ENCODE results near the gene RAMP1.

Gene RAMP1

DNA sequence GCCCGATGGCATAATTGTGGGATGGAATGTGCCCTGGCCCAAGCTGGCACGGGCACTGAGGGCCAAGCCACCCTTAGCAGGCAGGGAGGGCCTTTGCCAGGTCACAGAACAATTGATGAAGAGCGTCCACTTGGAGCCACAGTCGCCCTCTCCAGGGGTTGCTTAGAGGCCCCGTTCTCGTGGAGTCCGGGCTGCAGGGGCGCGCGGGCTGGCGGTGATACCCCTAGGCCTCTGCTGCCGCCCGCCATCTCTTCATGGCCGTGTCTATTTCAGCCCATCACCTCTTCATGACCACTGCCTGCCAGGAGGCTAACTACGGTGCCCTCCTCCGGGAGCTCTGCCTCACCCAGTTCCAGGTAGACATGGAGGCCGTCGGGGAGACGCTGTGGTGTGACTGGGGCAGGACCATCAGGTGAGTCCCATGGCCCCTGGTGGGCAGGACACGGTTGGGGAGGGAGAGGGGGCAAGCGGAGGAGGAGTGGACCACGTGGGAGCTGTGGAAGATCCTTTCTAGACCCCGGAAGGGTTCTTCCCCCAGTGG is 17.6 kb downstream of the RAMP1 start:
- DNase-seq (ENCODE audit: low spot score), result no peak

DNA sequence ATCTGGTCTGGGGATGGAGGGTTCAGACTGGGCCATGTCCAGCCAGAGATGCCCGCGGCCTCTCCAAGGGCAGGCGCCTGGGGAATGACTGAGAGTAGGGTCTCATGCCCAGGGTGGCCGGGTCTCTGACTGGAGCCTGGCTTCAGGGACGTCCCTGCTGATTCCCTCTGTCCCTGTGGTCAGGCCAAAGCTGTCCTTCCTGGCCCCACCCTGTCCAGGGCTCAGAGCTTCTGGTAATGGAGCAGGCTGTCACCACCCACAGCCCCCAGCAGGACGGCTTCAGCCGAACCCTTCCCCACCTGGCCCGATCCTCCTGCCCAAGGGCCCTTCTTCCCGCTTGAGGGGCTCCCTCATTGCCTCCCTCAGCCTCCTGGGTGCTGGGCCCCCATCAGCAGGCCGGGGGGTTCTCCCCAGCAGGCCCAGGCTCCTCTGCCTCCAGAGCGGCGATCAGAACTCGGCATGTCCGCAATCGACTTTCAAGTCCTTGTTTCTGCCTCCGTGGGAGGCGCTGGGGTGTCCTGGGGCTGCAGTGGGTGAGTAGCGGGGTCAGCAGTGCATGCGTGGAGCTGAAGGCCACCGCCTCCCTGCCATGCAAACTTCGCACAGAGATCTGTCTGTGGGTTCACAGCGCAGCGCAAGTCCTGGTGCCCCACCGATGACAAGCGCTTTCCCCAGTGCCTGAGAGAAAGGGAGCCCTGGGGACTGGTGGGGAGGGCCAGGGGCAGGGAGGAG is 18.3 kb downstream of the RAMP1 start:
- no peak for DNase-seq (ENCODE audit: low spot score)

DNA sequence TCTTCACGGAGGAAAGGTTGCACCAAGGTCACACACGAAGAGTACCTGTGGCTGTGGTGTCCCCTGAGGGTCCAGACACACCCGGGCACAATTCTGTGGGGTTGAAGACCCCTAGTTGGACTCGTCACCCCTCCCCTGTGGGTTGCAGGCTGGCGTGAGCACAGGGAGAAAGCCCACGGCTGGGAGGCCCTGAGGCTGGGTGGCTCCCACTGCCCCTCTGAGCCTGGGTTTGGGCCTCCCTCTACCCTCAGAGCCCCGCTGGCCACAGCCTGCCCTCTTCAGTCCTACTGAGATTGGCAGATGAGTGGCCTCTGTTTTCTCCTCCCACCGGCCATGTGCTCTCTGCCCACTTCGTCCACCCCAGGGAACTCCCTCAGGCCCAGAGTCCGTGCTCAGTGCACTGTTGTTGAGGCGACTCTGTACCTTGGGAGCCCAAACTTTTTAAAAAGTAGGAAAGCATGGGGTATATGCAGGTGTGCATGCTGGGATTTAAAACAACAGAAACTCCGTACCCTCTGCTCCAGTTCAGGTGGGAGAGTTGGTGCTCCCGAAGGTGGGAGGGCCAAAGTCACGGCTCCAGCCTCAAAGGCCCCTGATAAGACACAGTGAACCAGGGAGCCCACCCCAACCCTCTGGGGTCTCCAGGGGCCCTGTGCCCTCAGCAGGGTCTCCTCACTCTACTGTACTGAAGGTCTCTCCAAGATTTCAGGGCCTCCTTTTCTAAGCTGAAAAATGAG is 19.1 kb downstream of the RAMP1 start:
- no peak for DNase-seq (ENCODE audit: low spot score)

DNA sequence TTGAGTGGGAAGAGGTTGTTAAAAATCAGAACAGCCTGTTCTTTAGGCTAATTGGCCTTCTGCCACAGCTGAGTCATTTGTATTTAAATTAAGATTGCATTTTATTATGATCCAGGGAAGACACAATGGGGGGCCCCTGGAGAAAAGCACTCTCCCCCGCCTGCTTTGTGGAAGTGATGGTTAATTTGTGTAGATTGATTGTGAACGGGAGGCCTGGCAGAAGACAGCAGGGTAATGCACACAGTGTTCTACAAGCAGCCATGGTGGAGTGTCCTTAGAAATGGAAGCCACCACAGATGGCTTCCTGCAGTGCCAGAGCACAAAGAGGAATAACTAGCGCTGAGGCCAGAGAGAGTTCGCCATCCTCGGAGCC is 19.6 kb downstream of the RAMP1 start:
- DNase-seq (ENCODE audit: low spot score), result no peak

DNA sequence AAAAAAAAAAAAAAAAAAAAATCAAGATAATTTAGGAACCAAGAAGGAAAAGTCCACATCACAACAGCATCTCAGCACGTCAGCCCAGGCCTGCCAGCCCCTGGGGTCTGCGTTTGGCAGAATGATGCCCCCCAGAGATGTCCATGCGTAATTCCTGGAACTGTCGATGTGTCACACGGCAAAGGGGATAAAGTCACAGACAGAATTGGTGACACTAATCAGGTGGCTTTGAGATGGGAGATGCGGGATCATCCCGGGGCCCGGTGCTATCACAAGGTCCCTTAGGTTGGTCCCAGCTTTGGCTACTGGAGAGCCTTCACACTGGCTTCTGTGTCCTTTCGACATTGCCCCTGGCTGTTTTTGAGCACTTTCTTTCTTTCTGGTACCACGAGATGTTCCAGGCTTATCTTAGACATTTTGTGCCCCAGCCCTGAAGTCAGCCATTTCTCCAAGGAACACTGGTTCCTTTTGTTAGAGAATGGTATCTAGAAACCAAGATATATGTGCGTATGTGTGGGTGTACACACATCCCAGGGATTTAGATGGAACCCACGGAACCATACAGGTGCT is 20.7 kb downstream of the RAMP1 start:
- DNase-seq (ENCODE audit: low spot score), result no peak

DNA sequence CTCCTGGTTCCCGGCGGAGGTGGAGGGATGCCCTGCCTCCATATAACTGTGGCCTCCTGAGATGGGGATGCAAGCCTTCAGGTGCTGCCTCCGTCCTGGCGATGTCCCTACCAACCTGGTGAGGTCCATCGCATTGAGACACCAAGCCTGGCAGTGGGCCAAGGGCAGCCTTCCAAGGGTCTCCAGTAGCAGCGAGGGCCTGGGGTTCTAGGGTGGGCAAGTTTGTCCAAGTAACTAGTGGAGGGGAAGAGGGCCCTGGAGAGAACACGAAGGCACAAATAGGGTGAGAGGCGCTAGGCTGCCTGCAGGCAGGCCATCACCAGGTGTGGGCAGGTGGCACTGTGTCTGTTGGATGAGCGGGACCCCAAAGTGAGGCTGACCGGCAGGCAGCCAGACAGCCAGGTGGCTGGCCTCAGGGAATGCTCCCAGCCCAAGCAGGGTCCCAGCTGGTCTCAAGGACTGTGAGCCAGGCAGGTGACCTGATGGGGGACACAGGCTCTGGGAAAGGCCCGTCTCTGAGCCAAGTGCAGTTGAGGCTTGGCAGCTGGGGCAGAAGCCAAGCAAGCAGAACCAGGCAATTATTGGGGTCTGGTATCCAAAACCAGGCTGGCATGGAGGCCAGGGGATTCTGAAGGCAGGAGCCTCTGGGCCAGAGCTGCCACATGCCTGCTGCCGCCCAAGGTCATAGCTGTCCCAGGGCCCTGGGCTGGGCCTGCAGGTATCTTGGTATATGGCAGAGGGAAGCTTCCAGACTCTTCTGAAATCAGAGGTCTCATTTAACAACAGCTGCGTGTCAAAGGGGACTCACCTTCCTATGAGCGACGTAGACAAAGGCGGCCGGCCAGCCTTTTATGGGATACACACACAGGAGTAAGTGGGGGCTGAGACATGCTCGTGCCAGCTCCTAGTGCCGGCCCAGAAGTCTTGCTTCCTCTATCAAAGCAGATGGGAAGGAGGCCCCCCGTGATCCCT is 23.4 kb downstream of the RAMP1 start:
- DNase-seq (ENCODE audit: low spot score), result no peak

DNA sequence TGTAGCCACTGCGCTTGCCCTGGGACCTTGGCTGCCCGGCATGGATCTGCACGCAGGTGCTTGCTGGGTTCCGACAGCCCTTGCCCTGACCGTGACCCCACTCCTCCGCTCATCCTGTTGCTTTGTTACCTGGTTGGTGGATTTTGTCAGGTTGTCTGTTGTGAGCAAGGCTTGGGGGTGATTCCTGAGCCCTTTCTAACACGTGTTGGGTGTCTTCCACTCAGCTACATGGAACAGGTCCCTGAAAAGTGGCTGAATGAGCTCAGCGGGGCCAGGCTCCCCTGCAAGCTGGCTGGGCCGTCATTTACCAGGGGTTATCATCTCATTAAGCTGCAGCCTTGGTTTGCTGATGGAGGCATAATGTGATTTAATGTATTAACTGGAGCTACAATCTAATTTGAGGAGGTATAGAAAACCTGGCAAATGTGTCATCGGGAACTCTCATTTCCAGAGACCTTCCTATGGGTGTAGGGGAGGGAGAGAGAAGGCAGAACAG is 24.6 kb downstream of the RAMP1 start:
- no peak for DNase-seq (ENCODE audit: low spot score)

DNA sequence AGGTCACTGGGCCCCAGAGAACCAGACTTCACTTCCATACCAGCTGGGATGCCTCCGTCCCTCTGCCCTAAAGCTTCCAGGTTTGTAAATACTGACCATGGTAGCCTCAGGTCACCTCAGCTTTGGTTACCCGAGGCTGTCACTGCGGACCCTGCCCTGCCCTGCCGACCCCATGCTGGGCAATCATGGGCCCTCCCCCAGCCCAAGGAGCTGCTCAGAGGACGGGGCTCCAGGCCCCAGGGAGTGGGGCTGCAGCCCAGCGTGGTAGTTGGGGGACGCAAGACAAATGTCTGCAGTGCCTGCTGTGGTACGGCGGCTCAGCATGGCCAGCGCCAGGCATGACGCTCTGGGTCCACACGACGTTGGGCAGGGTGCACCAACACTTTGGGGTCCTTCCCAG is 25.3 kb downstream of the RAMP1 start:
- no peak for DNase-seq (ENCODE audit: low spot score)

DNA sequence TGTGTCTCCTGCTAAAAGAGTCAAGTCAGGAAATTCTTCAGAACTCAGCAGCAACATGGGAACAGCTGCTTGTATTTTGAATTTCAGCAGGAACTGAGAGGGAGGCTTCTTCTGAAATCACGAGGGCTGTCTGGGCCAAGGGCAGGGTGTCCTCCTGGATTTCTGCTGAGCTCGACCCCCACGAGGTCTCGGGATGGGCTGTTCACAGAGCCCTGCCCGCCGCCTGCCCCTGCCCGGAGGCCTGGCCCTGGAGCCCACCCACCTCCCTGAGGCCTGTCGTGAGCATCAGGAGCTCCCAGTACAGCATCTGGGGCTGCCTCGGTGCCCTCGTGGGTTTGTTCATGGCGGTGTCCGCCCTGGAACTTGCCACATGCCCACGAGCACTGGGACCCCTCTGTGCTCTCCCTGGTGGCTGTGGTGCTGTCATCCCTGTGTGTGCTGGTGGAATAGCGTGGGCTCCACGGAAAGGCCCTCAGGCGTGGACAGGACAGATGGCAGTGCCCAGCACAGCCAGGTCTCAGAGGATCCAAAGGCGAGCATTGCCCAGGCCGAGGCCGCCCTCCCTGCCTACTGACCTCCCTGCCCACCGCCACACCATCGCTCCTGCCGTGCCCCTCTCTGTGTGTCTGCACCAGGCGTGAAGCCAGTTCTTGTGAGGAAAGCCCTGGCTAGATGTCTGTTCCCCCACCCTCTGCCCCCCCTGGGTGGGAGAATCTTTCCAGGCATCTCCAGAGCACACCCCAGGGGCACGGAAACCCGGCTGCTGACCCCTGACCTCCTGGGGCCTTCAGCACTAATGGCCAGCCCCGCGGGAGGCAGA is 25.9 kb downstream of the RAMP1 start:
- DNase-seq (ENCODE audit: low spot score), result no peak

DNA sequence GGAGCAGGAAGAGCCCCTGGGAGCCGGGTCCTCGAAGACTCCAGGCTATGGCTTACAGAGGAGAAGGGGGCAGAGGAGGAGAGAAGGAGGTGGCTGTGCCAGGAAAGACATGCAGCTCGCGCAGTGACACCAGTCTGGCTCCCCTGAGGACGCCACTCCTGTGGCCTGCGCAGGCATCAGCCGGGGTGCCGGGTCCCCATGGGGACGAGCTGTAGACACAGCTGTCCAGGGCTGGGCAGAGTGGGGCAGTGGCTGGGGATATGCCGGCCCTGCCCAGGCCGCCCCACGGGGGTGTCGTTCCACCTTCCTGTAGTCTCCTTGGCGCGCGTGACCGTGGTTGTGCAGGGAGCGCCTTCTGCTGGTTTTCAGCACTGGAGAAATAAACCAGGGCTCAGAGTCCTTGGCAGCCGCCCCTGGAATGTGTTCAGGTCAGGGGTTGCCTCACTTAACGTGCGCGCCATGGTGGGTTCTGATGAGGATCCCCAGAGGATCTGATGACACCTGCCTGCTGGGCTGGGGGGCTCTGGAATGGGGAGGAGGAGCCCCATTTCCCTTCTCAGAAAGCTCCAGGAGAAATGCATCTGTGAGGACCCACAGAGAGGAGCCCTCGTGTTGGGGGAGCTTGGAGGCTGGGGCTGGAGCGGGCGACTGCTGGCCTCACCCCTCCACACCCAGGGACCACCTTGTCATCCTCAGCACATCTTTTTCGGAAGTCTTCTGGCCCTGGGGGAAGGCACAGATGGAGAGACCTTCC is 26.7 kb downstream of the RAMP1 start:
- DNase-seq (ENCODE audit: low spot score), result no peak

DNA sequence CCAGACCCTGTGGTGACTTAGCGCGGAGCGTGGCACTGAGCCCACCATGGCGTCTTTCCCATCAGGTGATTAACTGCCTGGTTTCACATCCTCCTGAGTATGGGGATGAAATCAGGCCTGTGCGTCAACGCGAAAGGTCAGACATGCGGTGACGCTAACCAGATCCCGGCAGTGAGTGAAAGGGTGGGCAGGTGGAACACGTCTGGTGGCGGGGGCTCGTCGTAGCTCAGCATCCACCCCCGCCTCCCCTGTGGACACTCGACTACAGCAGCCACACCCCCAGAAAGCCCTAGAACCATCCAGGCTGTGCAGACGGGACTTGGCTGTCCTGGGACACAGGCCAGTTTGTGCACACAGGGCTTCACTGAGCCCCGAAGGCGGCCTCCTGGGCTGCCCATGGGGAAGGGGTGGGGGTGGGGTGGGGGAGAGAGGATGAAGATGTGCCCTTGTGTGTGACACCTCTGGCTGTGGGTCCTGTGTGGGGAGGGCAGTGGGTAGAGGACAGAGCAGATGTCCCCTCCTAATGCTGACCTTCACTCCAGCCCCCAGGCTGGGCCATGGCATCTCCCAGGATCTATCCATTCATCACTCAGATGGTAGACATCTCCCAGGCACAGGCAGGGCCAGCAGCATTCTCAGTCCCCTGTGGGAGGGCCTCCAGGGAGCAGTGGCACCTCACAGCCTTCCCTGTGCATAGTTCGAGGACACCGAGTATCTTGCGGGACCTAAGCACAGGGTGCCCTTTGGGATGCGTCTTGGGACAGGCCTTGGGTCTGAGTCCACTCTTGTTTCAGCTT is 27.5 kb downstream of the RAMP1 start:
- DNase-seq (ENCODE audit: low spot score), result no peak

DNA sequence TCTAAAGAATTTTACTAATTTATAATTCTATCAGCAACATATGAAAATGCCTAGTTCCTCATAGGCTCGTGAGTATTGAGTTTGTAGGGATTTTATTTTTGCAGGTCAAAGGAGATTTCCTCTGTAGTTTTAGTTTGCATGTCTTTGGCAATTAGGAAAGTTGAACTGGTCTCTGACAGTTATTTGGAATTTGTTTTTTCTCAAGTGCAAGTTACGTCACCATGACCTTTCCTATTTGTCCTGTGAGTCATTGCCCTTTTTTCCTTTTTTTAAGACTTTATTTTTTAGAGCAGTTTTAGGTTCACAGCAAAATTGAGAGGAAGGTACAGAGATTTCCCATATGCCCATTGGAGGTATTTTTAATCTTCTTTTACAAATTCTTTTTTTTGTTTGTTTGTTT is 29.0 kb downstream of the RAMP1 start:
- no peak for DNase-seq (ENCODE audit: low spot score)

DNA sequence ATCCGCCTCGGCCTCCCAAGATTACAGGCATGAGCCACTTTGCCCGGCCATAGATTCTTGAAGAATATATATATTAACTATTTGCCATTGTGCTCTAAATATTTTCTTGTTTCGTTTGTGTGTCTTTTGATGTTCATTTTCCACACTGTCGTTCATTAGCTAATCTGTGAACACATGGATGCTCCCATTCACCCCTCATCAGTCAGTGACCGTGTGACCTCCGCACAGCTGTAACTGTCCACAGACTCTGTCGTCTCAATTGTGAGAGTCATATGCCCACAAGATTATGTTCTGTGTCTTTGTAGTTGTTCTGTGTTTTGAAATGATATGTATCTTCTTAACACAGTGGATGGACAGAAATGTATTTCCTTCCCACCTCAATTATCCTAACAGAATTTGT is 29.6 kb downstream of the RAMP1 start:
- no peak for DNase-seq (ENCODE audit: low spot score)

DNA sequence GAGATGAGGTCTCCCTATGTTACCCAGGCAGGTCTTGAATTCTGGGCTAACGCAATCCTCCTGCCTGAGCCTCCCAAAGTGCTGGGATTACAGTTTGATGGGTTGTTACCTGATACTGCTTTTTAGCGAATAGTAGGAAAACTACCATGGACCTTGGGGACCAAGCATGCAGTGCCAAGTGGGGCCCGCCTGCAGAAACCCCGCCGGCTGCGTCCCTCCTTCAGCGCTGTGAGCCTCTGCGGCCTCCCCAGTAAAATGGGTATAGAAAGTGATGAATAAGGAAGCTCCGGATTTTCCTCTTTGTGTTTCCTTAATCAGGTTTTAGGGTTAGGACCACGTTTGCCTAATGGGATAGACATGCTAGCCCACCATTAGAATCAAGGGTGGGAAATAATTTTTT is 30.4 kb downstream of the RAMP1 start:
- DNase-seq (ENCODE audit: low spot score), result no peak

DNA sequence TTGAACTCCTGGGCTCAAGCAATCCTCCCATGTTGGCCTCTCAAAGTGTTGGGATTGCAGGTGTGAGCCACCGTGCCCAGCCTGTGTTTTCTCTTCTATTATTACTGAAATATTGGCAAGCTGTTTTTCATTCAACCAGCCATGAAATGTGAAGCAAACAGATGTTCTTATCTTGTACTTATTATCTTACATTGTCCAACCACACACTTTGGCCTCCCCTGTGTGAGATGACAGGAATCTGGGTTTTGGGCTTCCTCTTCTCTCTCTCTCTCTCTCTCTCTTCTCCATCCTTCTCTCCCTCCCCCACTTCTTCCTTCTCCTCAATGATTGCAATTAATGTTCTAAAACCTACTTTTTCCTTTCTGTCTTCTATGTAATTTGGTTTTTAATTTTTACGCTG is 33.1 kb downstream of the RAMP1 start:
- no peak for DNase-seq (ENCODE audit: low spot score)

DNA sequence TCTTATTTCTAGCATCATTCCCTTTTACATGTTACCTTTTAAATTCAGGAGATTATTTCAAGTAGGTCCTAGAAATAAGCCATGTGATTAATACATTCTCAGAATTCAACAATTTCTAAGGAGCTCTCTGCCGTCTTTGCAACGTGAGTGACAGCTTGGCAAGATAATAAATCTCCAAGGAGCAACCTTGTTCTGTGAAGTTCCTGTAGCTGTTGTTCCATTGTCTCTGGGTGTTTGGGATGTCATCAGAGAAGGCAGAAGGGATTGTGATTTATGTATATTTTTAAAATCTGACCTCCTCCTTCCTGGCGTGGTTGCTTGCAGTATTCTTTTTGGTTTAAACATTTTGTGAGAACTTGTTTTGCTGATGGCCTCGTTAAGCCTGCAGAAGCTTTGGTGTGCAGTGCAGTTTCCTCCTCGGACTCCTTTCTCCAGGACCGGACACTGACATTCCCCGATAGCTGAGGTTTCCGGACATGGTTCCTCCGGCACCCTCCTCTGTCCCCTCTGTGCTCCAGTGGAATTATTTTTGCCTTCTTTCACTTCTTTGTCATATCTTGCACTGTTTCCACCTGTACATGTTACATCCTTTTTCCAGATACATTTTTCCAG is 33.7 kb downstream of the RAMP1 start:
- no peak for DNase-seq (ENCODE audit: low spot score)

DNA sequence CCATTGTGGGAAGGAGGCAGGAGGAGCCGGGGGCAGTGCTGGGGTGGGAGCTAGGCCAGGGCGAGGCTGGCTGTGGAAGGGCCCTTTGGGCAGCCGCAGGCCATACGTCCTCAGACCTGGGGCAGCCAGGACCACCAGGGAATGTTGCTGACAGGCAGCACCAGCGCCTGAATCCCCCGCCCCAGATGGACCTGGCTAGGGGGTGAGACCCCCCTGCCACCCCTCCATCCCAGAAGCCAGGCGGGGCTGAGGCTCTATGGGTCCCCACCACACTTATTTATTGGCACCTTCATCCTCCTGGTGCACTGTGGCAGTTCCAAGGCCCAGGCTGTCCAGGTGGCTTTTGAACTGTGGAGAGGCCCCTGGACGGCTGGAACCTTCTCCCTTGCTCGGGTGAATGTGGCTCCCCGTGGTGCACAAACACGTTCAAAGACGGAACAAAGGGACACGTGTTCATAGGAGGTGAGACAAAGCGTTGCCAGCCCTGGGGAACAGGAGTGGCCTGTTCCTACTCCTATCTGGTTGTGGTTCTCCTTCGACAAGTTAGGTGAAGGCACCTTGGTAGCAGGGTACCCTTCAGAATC is 35.1 kb downstream of the RAMP1 start:
- no peak for DNase-seq (ENCODE audit: low spot score)

DNA sequence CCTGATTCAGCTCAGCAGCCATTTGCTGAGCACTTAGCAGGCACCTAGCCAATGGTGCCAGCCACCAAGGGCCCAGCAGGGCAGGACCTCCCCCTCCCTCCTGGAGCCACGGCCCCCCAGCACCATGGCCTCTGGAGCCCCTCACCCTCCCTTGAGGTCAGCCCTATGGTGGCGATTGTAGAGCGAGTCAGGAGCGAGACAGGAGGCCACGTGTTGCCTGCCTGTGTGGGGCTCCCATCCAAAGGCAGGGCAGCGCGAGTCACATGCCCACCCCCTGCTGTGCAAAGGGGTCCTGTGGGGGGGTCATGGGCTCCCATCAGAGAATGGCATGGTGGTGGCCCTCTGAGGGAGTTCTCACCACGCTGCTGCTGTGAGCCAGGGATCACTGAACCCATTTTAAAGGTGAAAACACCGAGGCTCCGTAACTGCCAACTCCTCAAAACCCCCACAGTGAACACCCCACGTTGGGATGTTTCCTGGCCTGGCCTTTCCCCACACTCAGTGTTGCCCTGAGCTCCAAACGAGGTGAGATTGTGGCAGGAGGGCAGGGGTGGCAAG is 35.6 kb downstream of the RAMP1 start:
- no peak for DNase-seq (ENCODE audit: low spot score)

Data from activated CD4-positive, alpha-beta T cell treated with anti-CD3 and anti-CD28 coated beads, Interleukin-2, Interleukin-4, amounts not matched to agents 100 ng/mL and 50 ng/mL, durations not matched to agents 16 hours and 8 hours (primary cell).